Coronary artery (tissue), 2 donors: ENCODE data around the gene C3orf20.

Experiments
- DNase-seq: peaks from one replicate; pipeline ENCODE4 v3.0.0-alpha.2; 2017; ENCODE audit warnings: low spot score
- H3K27ac ChIP-seq, 2 donors: fragments of 200-600 bp; sonication (generic); one replicate each; pipeline ENCODE4 v1.5.1; 2016 to 2019
- H3K4me3 ChIP-seq: fragments of 200-600 bp; sonication (generic); 2 replicates; pipeline ENCODE4 v1.5.1; 2016; ENCODE audit warnings: mild to moderate bottlenecking, moderate library complexity
- CTCF ChIP-seq: fragments of 200-600 bp; sonication (generic); IDR thresholded peaks from one replicate; pipeline ENCODE4 v1.5.1; 2019; ENCODE audit warnings: antibody characterized with exemption

C3orf20 gene

GRCh38 chr3:14764331-14765059 lies 89.6 kb downstream of the C3orf20 start:
- TF ChIP-seq CTCF = no peak
- Histone ChIP-seq H3K4me3 (no peak overlapping the region), H3K27ac (no peak overlapping the region)
- no peak for DNase-seq

GRCh38 chr3:14765060-14765400 lies 90.1 kb downstream of the C3orf20 start:
- no peak overlapping the region for H3K27ac ChIP-seq
- no peak overlapping the region for H3K4me3 ChIP-seq
- TF ChIP-seq CTCF = no peak
- DNase-seq = no peak

GRCh38 chr3:14765576-14766427 lies 90.9 kb downstream of the C3orf20 start:
- no peak for TF ChIP-seq CTCF
- H3K4me3 ChIP-seq = no peak overlapping the region
- DNase-seq = no peak
- H3K27ac ChIP-seq = no peak overlapping the region

GRCh38 chr3:14766428-14767244 lies 91.7 kb downstream of the C3orf20 start:
- TF ChIP-seq CTCF = no peak
- no peak for DNase-seq

GRCh38 chr3:14767245-14768051 lies 92.5 kb downstream of the C3orf20 start:
- TF ChIP-seq CTCF = no peak
- Histone ChIP-seq H3K27ac (no peak overlapping the region), H3K4me3 (no peak overlapping the region)
- no peak for DNase-seq

More at GRCh38 chr3:14766428-14767244, 91.7 kb downstream of the C3orf20 start:
- Histone ChIP-seq H3K4me3 (no peak overlapping the region), H3K27ac (no peak overlapping the region)

- H3K27ac ChIP-seq = no peak overlapping the region
- no peak for DNase-seq
- TF ChIP-seq CTCF = no peak
- no peak overlapping the region for H3K4me3 ChIP-seq
Observed at GRCh38 chr3:14768182-14768790, 93.3 kb downstream of the C3orf20 start.
